WTC11 (cell line): ENCODE results near the gene FREY1. TPM values are rescaled to one million over a fixed set of nuclear protein-coding genes. Genes with fewer than 3 reads are reported as not detected.

ENCODE experiments used
- ATF1 ChIP-seq: sonication (generic); formaldehyde crosslinking; IDR thresholded peaks from 2 replicates; pipeline ENCODE4 v1.8.1; 2023; ENCODE audit warnings: mild to moderate bottlenecking, moderate library complexity, missing genetic modification reagents
- ELF4 ChIP-seq: sonication (generic); formaldehyde crosslinking; IDR thresholded peaks from 2 replicates; pipeline ENCODE4 v1.8.1; 2022; ENCODE audit warnings: low read depth, mild to moderate bottlenecking, moderate library complexity, missing genetic modification reagents
- ESRRA ChIP-seq: sonication (generic); formaldehyde crosslinking; IDR thresholded peaks from 2 replicates; pipeline ENCODE4 v1.8.1; 2022; ENCODE audit warnings: mild to moderate bottlenecking, missing genetic modification reagents, borderline replicate concordance
- FOXK1 ChIP-seq: sonication (generic); formaldehyde crosslinking; IDR thresholded peaks from 2 replicates; pipeline ENCODE4 v1.8.0; 2022; ENCODE audit warnings: mild to moderate bottlenecking, moderate library complexity, missing genetic modification reagents
- FOXP1 ChIP-seq: sonication (generic); formaldehyde crosslinking; IDR thresholded peaks from 2 replicates; pipeline ENCODE4 v1.8.0; 2022; ENCODE audit warnings: missing genetic modification reagents, mild to moderate bottlenecking, moderate library complexity, borderline replicate concordance
- JAZF1 ChIP-seq: fragments of 250-450 bp; sonication (Bioruptor Pico); IDR thresholded peaks from 2 replicates; pipeline ENCODE4 v1.9.0; 2021; ENCODE audit warnings: moderate library complexity, mild to moderate bottlenecking, inconsistent platforms
- KAT7 ChIP-seq: sonication (generic); formaldehyde crosslinking; IDR thresholded peaks from 2 replicates; pipeline ENCODE4 v1.8.1; 2023; ENCODE audit warnings: missing genetic modification reagents, mild to moderate bottlenecking, borderline replicate concordance
- MYBL2 ChIP-seq: sonication (generic); formaldehyde crosslinking; IDR thresholded peaks from 2 replicates; pipeline ENCODE4 v1.8.1; 2023; ENCODE audit warnings: mild to moderate bottlenecking, moderate library complexity, missing genetic modification reagents
- NFE2L1 ChIP-seq: sonication (generic); formaldehyde crosslinking; IDR thresholded peaks from 2 replicates; pipeline ENCODE4 v1.8.1; 2023; ENCODE audit warnings: missing genetic modification reagents
- NR2C2 ChIP-seq: sonication (generic); formaldehyde crosslinking; IDR thresholded peaks from 2 replicates; pipeline ENCODE4 v1.8.0; 2022; ENCODE audit warnings: mild to moderate bottlenecking, missing genetic modification reagents
- NR3C1 ChIP-seq: sonication (generic); formaldehyde crosslinking; conservative IDR thresholded peaks from 2 replicates; pipeline ENCODE4 v1.8.1; 2023; ENCODE audit warnings: low read depth, mild to moderate bottlenecking, missing genetic modification reagents
- PRRX2 ChIP-seq: fragments of 250-450 bp; sonication (Bioruptor Pico); IDR thresholded peaks from 2 replicates; pipeline ENCODE4 v1.8.0; 2021; ENCODE audit warnings: mild to moderate bottlenecking
- SMAD3 ChIP-seq: sonication (generic); formaldehyde crosslinking; IDR thresholded peaks from 2 replicates; pipeline ENCODE4 v1.8.0; 2022; ENCODE audit warnings: missing genetic modification reagents, mild to moderate bottlenecking, borderline replicate concordance
- TCF7 ChIP-seq: sonication (generic); formaldehyde crosslinking; IDR thresholded peaks from 2 replicates; pipeline ENCODE4 v1.8.0; 2022; ENCODE audit warnings: mild to moderate bottlenecking, low read depth, missing genetic modification reagents, moderate library complexity
- TEAD1 ChIP-seq: sonication (generic); formaldehyde crosslinking; IDR thresholded peaks from 2 replicates; pipeline ENCODE4 v1.8.0; 2022; ENCODE audit warnings: mild to moderate bottlenecking, missing genetic modification reagents
- TP53 ChIP-seq: sonication (generic); formaldehyde crosslinking; IDR thresholded peaks from 2 replicates; pipeline ENCODE4 v1.8.1; 2023; ENCODE audit warnings: mild to moderate bottlenecking, missing genetic modification reagents
- ZBTB21 ChIP-seq: sonication (generic); formaldehyde crosslinking; IDR thresholded peaks from 2 replicates; pipeline ENCODE4 v1.8.1; 2023; ENCODE audit warnings: mild to moderate bottlenecking, missing genetic modification reagents, borderline replicate concordance
- ZNF138 ChIP-seq: sonication (generic); formaldehyde crosslinking; conservative IDR thresholded peaks from 2 replicates; pipeline ENCODE4 v1.8.1; 2022; ENCODE audit warnings: mild to moderate bottlenecking, moderate library complexity, missing genetic modification reagents
- ZNF232 ChIP-seq: sonication (generic); formaldehyde crosslinking; IDR thresholded peaks from 2 replicates; pipeline ENCODE4 v1.8.0; 2022; ENCODE audit warnings: mild to moderate bottlenecking, missing genetic modification reagents
- ZNF416 ChIP-seq: fragments of 250-450 bp; sonication (Bioruptor Pico); IDR thresholded peaks from 2 replicates; pipeline ENCODE4 v1.9.0; 2021; ENCODE audit warnings: mild to moderate bottlenecking, inconsistent platforms
- total RNA-seq: library from RNA; stranded (reverse); gene quantifications from 3 replicates; pipeline ENCODE4 v1.2.3, GENCODE V29; 2021
- TF ChIP-seq, protein P1 (sequence below): sonication (generic); formaldehyde crosslinking; IDR thresholded peaks from 2 replicates; pipeline ENCODE4 v1.8.0; 2022; ENCODE audit warnings: mild to moderate bottlenecking, missing genetic modification reagents
- TF ChIP-seq, protein P2 (sequence below): sonication (generic); formaldehyde crosslinking; IDR thresholded peaks from 2 replicates; pipeline ENCODE4 v1.8.1; 2023; ENCODE audit warnings: mild to moderate bottlenecking, missing genetic modification reagents, moderate library complexity
- TF ChIP-seq, protein P3 (sequence below): sonication (generic); formaldehyde crosslinking; IDR thresholded peaks from 2 replicates; pipeline ENCODE4 v1.8.1; 2022; ENCODE audit warnings: missing genetic modification reagents, borderline replicate concordance
- TF ChIP-seq, protein P4 (sequence below): sonication (generic); formaldehyde crosslinking; IDR thresholded peaks from 2 replicates; pipeline ENCODE4 v1.8.1; 2022; ENCODE audit warnings: mild to moderate bottlenecking, moderate library complexity, missing genetic modification reagents
- TF ChIP-seq, protein P5 (sequence below): fragments of 250-450 bp; sonication (Bioruptor Pico); conservative IDR thresholded peaks from 2 replicates; pipeline ENCODE4 v1.9.0; 2021; ENCODE audit warnings: mild to moderate bottlenecking
- TF ChIP-seq, protein P6 (sequence below): sonication (generic); formaldehyde crosslinking; IDR thresholded peaks from 2 replicates; pipeline ENCODE4 v1.8.0; 2023; ENCODE audit warnings: missing genetic modification reagents, mild to moderate bottlenecking, borderline replicate concordance
- TF ChIP-seq, protein P7 (sequence below): sonication (generic); formaldehyde crosslinking; IDR thresholded peaks from 2 replicates; pipeline ENCODE4 v1.8.1; 2023; ENCODE audit warnings: mild to moderate bottlenecking, missing genetic modification reagents, moderate library complexity

FREY1 gene
- total RNA-seq, 1 experiment from 2014 or later = 2.1 TPM

DNA sequence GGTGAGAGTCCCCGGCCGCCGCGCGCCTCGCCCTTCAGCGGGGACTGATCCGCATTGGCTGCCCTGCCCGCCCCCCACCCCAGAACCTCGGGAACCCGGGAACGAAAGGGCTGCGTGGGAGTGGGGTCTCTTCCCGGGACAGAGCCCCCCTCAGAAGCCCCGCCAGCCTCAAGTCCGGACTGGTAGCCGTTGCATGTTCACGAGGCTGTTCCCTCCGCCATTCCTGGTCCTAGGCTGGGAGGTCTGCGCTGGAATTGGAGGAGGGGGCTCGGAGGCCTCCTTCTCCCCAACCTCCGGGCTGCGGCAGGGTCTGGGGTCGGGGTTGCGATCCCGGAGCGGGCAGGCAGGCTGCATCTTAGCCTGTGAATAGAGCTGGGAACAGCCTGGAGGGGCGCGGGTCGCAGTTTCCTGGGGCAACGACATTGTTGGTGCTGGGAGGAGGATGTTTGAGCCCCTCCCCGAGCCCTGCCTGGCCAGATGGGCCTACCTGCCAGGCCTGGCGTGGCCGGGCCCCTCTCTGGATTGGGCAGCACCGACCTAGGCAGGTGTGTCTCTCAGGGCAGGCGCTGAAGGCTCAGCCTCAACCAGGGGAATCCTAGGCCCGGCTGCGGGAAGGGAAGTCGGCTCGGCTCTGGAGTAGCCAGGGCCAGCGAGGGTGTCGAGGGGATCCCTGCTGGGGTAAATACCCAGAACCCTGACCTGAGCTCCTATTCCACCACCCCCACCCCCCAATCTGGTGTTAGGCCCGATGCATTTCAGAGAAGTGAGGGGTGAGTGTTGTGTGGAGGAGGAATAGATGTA lies 20.9 kb downstream of the FREY1 start (continued):
- TF ChIP-seq, protein P1, sequence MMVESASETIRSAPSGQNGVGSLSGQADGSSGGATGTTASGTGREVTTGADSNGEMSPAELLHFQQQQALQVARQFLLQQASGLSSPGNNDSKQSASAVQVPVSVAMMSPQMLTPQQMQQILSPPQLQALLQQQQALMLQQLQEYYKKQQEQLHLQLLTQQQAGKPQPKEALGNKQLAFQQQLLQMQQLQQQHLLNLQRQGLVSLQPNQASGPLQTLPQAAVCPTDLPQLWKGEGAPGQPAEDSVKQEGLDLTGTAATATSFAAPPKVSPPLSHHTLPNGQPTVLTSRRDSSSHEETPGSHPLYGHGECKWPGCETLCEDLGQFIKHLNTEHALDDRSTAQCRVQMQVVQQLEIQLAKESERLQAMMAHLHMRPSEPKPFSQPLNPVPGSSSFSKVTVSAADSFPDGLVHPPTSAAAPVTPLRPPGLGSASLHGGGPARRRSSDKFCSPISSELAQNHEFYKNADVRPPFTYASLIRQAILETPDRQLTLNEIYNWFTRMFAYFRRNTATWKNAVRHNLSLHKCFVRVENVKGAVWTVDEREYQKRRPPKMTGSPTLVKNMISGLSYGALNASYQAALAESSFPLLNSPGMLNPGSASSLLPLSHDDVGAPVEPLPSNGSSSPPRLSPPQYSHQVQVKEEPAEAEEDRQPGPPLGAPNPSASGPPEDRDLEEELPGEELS (CRISPR knock-in tag) = no peak
- no peak for TF ChIP-seq PRRX2 (CRISPR knock-in tag)
- TF ChIP-seq, protein P2, sequence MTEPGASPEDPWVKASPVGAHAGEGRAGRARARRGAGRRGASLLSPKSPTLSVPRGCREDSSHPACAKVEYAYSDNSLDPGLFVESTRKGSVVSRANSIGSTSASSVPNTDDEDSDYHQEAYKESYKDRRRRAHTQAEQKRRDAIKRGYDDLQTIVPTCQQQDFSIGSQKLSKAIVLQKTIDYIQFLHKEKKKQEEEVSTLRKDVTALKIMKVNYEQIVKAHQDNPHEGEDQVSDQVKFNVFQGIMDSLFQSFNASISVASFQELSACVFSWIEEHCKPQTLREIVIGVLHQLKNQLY (CRISPR knock-in tag) = no peak
- TF ChIP-seq, protein P3, sequence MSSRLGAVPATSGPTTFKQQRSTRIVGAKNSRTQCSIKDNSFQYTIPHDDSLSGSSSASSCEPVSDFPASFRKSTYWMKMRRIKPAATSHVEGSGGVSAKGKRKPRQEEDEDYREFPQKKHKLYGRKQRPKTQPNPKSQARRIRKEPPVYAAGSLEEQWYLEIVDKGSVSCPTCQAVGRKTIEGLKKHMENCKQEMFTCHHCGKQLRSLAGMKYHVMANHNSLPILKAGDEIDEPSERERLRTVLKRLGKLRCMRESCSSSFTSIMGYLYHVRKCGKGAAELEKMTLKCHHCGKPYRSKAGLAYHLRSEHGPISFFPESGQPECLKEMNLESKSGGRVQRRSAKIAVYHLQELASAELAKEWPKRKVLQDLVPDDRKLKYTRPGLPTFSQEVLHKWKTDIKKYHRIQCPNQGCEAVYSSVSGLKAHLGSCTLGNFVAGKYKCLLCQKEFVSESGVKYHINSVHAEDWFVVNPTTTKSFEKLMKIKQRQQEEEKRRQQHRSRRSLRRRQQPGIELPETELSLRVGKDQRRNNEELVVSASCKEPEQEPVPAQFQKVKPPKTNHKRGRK = no peak
- TF ChIP-seq TP53 = no peak
- no peak for TF ChIP-seq ATF1 (CRISPR knock-in tag)
- 0 out of 2 replicates have a peak, but pooled peaks have one; percentile 47 for TF ChIP-seq ZBTB21 (CRISPR knock-in tag)
- no peak for TF ChIP-seq JAZF1 (CRISPR knock-in tag)
- no peak for TF ChIP-seq TCF7 (CRISPR knock-in tag)
- no peak for TF ChIP-seq ZNF416 (CRISPR knock-in tag)
- no peak for TF ChIP-seq SMAD3 (CRISPR knock-in tag)
- TF ChIP-seq ZNF232 (CRISPR knock-in tag) = no peak
- TF ChIP-seq, protein P4, sequence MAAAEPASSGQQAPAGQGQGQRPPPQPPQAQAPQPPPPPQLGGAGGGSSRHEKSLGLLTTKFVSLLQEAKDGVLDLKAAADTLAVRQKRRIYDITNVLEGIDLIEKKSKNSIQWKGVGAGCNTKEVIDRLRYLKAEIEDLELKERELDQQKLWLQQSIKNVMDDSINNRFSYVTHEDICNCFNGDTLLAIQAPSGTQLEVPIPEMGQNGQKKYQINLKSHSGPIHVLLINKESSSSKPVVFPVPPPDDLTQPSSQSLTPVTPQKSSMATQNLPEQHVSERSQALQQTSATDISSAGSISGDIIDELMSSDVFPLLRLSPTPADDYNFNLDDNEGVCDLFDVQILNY (CRISPR knock-in tag) = peak; percentile 61
- no peak for TF ChIP-seq NFE2L1 (CRISPR knock-in tag)
- TF ChIP-seq FOXP1 (CRISPR knock-in tag) = 0 out of 2 replicates have a peak, but pooled peaks have one; percentile 11
- TF ChIP-seq KAT7 (CRISPR knock-in tag) = 0 out of 2 replicates have a peak, but pooled peaks have one; percentile 35
- no peak for TF ChIP-seq TEAD1 (CRISPR knock-in tag)
- no peak for TF ChIP-seq ELF4 (CRISPR knock-in tag)
- no peak for TF ChIP-seq NR2C2 (CRISPR knock-in tag)
- TF ChIP-seq, protein P5, sequence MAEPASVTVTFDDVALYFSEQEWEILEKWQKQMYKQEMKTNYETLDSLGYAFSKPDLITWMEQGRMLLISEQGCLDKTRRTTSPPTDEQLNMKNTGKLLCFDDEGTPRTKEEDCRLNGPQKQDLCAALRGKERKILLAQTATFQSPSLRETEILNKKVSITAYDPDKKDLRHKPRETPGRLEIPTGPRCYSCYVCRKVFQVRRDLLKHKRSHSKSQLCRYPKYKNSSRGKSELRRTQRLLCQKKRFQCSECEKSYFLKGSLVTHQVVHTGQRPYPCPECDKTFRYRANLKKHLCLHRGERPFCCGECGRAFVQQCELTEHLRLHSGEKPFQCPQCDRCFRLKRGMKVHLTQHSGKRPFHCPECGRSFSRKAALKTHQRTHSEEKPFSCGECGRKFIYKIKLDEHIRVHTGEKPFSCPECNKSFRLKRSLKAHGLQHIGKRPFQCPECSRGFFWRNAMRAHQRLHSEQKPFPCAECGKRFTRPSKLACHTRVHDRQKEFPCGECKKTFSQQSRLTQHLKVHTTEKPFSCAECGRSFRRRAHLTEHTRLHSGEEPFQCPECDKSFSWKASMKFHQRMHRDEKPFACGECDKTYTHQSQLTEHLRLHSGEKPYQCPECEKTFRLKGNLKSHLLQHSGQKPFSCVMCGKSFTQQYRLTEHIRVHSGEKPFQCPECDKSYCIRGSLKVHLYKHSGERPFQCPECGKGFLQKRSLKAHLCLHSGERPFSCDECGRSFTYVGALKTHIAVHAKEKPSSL (CRISPR knock-in tag) = no peak
- TF ChIP-seq, protein P6, sequence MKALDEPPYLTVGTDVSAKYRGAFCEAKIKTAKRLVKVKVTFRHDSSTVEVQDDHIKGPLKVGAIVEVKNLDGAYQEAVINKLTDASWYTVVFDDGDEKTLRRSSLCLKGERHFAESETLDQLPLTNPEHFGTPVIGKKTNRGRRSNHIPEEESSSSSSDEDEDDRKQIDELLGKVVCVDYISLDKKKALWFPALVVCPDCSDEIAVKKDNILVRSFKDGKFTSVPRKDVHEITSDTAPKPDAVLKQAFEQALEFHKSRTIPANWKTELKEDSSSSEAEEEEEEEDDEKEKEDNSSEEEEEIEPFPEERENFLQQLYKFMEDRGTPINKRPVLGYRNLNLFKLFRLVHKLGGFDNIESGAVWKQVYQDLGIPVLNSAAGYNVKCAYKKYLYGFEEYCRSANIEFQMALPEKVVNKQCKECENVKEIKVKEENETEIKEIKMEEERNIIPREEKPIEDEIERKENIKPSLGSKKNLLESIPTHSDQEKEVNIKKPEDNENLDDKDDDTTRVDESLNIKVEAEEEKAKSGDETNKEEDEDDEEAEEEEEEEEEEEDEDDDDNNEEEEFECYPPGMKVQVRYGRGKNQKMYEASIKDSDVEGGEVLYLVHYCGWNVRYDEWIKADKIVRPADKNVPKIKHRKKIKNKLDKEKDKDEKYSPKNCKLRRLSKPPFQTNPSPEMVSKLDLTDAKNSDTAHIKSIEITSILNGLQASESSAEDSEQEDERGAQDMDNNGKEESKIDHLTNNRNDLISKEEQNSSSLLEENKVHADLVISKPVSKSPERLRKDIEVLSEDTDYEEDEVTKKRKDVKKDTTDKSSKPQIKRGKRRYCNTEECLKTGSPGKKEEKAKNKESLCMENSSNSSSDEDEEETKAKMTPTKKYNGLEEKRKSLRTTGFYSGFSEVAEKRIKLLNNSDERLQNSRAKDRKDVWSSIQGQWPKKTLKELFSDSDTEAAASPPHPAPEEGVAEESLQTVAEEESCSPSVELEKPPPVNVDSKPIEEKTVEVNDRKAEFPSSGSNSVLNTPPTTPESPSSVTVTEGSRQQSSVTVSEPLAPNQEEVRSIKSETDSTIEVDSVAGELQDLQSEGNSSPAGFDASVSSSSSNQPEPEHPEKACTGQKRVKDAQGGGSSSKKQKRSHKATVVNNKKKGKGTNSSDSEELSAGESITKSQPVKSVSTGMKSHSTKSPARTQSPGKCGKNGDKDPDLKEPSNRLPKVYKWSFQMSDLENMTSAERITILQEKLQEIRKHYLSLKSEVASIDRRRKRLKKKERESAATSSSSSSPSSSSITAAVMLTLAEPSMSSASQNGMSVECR = 0 out of 2 replicates have a peak, but pooled peaks have one; percentile 21
- TF ChIP-seq ZNF138 (CRISPR knock-in tag) = no peak
- TF ChIP-seq ESRRA (CRISPR knock-in tag) = no peak
- TF ChIP-seq MYBL2 = no peak
- TF ChIP-seq, protein P7, sequence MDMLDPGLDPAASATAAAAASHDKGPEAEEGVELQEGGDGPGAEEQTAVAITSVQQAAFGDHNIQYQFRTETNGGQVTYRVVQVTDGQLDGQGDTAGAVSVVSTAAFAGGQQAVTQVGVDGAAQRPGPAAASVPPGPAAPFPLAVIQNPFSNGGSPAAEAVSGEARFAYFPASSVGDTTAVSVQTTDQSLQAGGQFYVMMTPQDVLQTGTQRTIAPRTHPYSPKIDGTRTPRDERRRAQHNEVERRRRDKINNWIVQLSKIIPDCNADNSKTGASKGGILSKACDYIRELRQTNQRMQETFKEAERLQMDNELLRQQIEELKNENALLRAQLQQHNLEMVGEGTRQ (CRISPR knock-in tag) = no peak
- TF ChIP-seq NR3C1 (CRISPR knock-in tag) = no peak
- no peak for TF ChIP-seq FOXK1 (CRISPR knock-in tag)
